Dedifferentiated amniotic fluid mesenchymal stem cell (primary cell): ENCODE results near the gene XRCC1.
A peak's percentile ranks its signal among the peaks of the same experiment; 100 is the strongest.
"Not testable (repeated sequence)": the region's sequence is repeated elsewhere in the genome, so short reads cannot be mapped to it uniquely, and the experiment has no call there.

Experiments used
- DNase-seq: peaks from one replicate; pipeline ENCODE4 v3.0.0-alpha.2; 2016; ENCODE audit errors: extremely low spot score

XRCC1 gene

DNA sequence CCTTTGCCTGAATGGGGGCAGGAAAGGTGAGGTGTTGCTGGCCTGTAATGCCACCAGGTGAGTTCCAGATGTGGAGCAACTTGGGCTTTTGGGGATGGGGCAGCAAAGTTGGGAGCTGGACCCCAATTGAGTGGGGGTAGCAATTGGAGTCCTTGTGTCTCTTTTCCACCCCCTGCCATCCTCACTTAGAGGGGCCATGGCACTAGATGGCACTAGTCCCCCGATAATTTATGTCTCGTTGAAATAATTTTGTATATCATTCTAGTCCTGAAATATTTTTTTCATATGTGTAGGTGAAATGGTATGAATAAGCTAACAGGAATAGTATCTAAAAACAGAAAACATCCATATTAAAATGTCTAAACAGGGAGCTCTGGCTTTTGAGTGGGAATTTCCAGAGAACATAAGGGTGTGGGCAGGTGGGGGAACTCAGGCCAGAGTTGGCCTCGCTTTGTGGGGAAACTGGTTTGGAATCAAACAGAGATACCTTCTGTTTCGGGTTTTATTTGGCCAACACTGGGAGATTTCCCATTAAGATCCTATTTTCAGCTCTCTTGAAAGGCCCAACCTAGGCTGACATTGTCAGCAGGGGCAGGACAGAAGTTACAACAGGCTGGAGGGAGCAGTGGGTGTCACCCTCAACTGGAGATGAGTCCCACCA lies 24.4 kb upstream of the XRCC1 start:
- no peak for DNase-seq

DNA sequence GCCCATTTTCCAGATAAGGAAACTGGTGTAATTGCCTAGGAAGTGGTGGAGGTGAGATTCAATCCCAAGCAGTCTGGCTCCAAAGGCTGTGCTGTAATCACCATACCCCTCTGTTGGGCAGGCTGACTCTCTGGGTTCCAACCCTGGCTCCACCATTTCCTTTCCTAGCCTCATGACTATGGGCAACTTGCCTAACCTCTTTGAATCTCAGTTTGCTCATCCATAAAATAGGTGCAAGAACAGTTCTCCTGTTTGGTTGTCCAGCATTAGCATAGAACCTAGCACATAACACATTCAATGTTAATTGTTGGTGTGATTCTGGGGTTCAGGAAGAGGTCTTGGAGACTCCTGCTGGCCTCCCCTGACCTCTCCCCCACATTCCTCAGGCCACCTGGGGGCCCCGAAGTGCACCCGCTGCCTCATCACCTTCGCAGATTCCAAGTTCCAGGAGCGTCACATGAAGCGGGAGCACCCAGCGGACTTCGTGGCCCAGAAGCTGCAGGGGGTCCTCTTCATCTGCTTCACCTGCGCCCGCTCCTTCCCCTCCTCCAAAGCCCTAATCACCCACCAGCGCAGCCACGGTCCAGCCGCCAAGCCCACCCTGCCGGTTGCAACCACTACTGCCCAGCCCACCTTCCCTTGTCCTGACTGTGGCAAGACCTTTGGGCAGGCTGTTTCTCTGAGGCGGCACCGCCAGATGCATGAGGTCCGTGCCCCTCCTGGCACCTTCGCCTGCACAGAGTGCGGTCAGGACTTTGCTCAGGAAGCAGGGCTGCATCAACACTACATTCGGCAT lies 23.3 kb upstream of the XRCC1 start:
- no peak for DNase-seq

DNA sequence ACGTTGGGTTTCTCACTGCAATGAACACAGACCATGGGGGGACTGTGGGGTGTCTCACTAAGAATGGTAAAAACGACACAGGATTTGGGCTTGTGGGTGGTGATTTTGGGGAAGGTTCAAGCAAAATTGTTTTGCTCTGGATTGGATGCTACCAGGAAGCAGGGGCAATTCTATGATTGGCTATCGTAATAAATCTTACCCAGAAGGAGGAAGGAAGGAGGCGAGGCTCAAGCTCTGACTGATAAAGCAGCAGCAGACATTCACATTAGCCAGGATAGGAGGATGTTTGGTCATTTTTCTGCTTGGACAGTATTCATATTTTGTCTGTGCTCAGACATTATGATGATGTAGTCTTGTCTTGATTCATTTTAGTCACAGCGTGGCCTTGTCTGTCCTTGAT lies 22.5 kb upstream of the XRCC1 start:
- DNase-seq: no peak

DNA sequence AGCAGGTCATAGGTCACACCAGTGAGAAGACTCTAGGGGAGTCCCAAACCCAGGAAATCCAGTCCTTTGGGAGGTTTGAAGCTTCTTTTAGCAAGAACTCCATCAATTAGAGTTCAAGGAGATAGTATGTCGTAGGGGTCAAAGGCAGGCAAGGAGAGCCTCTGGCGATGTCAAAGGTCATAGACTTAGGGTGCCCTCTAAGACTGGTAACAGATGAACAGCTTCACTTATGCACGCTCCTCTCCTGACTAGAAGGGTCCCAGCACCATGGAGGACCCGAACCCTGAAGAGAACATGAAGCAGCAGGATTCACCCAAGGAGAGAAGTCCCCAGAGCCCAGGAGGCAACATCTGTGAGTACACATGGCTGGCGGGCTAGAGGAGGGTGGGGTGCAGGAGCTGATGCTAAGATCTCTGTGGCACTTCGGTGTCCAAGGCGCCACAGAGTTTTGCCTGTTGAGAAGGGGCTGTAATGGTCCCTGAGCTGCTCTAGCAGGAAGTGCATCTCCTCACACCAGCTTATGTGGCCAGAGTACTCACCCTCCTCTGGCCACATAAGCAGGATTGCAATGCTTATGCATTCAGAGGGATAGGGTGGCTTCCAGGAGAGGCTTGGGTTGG lies 21.6 kb upstream of the XRCC1 start:
- no peak for DNase-seq

DNA sequence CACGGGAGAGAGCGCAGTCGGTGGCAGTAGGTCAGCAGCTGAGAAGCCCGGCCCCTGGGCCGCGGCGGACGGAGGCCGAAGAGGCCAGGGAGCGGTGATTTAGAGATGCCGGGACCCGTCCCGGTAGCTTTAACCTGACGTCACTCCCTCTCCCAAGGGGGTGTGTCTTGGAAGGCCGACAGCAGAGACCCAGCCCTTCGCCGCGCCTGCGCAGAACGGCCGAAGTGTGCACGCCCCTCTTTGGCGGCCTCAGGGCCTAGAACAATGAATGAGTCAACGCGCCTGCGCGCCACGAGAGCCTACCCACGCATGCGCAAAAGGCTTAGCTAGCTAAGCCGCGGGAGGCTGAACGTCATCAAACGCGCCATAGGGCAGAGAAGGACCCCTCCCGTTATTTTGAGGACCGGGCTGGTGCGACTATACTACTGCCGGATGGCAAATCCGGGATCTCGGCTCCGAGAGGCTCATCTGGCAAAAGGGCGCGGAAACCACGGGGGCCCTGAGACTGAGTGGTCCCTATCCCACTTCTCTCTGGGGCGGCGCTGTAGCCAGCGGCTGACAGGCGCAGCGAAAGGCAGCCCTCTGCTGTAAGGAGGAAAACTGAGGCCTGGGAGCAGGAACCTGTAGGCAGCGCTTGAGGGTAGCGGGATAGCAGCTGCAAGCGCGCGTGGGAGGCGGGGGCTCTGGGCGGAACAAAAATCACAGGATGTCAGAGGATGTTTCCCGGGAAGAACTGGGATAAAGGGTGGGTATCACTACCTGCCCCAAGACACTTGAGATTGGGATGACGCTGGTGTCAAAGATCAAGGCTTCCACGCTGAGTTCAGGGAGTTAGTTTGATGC lies 20.9 kb upstream of the XRCC1 start, which contains the start of the genes IRGQ and ZNF576:
Gene IRGQ, minus strand, starts transcription at position 136 of the 843 bp plus-strand sequence. CDS start 796 bp downstream, outside the sequence.
Gene ZNF576, plus strand, starts transcription at position 597 of the 843 bp plus-strand sequence. CDS start 514 bp downstream, outside the sequence.
- peak; percentile 99 for DNase-seq

DNA sequence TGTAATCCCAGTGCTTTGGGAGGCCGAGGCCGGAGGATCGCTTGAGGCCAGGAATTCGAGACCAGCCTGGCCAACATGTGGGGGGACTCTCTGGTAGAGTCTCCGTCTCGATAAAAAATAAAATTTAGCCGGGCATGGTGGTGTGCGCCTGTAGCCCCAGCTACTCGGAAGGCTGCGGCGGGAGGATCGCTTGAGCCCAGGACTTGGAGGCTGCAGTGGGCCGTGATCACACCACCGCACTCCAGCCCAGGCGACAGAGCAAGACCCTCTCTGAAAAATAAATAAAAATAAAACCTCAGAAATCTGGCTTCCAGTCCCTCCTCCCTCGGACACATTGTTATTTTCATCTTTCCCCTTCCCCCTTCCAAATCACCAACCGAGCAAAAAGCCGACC lies 20.3 kb upstream of the XRCC1 start:
- DNase-seq: no peak

DNA sequence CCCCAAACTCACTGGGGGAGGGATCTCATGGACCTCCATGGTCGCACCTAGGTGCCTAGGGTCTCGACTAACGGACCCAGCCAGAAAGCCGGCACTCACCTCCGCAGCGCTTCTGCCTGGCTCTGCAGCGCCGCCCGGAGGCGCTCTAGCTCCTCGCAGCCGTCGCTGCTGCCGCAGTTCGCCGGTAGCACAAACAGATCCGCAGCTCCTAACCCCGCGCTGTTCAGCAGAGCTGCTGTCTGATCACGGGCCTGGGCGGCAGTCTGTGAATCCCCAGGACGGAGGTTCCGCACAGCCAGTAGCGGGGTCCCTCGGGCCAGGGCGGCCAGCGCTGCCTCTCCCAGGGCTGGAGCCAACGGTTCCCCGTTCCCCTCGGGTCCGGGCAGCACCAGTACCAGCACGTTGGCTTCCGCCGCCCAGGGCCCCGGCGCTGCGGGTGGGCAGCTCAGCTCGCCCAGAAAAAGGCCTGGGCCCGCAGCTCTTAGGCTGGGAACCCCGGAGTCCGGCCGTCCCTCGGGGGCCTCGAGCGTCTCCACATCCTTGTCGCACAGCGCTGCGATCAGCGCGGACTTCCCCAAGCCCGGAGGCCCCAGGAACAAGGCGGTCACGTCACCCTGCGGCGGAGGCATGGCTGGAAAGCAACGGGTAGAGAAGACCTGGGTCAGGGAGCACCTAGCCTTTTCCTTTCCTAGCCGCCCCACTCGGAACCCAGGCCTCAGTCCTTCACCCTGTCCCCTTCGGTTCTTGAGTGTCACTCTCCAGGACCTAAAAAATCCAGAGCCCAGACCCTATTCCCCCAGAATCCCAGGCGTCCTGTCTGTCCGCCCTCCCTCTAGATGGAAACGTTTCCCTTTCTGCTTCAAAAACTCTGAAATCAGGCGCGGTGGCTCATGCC lies 19.6 kb upstream of the XRCC1 start:
- peak; percentile 38 for DNase-seq

DNA sequence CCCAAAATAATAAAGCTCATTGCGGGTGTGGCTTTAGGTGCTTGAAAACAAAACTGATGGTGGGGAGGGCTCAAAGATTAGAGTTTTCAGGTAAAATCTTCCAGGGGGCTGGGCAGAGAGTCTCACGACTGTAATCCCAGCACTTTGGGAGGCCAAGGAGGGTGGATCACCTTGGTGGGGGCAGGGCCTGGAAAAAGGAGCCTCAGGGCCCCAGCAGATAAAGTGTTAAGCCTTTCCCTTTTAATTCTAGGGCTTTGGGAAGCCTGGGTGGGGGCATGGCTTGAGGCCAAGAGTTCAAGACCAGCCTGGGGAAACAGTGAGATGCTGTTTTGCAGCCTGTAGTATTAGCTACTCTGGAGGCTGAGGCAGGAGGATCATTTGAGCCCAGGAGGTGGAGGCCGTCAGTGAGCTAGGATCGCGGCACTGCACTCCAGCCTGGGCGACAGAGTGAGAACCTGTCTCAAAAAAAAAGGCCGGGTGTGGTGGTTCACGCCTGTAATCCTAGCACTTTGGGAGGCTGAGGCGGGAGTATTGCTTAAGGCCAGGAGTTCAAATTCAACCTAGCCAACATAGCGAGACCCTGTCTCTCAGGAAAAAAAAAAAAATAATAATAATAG lies 18.9 kb upstream of the XRCC1 start:
- no peak for DNase-seq

DNA sequence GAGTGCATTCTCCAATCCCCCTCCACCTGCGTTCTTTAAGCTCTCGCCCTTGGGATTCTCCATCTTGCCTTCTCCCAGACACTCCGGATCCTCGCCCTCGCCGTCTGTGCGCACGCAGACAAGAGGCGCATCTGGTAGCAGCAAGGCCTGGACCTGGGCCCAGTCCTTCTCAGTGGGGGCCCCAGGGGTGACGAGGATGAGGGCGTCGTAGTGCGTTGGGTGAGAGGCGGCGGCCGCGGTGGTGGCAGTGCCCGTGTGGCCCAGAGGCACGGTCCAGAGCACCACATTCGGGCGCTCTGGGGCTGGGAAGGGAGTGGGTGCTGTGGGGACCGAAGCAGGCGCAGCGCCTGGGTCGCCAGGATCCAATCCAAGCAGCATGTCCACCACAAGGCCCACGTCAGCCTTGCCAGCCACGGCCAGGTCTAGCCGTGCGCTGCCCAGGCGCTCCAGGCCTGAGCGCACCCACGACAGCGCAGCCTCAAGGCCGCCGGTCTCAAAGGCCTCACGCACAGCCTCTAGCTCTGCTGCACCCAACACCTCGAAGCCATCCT lies 17.5 kb upstream of the XRCC1 start:
- DNase-seq: no peak

DNA sequence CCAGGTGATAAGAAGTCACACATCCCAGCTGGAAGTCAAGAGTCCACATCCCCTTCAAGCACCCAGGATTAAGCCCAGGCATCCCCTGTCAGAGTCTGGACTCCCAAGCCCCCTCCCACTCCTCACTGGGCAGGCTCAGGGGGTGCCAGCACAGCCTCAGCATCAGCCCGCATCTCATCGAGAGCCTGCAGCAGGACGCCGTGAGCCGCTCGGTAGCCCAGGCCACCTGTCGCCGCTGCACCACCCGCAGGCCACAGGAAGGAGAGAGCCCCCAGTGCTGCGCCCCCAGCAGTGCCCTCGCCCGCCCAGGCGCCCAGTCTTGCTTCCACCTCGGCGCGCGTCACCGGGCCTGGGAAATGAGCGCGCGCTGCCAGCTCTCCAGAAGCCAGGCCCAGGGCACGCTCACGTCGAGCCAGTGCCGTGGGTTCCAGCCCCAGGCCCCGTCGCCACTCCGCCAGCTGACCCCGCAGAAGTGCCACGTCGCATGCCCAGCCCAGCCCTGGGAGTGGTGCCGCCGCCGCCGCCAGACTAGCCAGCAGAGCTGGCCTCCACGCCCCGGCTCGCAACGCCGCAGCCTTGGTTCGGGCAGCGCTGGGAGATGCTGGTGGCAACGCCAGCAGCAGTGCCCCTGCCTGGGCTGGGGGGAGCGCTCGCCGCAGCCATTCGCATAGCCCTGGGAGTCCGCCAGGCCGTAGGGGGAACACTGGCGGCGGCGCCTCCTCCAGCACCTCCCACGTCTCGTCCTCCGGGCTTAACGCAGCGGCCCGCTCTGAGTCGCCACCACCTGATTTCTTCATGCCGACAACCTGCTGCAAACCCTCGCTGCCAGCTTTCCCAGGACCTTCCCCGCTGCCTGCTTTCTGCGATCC lies 16.8 kb upstream of the XRCC1 start:
- no peak for DNase-seq

DNA sequence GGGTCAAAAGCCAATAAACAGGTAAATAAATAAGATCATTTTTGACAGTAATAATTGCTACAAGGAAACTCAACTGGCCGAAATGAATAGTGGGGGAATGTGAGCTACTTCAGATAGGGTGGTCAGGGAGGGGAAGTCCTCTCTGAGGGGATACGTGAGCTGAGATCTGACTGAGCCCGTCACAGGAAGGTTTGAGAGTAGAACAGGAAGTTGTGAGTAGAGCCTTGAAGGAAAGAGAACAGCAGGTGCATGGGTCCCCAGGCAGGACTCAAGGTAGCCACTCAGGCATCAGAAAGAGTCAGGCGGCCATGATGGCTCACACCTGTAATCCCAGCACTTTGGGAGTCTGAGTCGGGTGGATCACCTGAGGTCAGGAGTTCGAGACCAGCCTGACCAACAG lies 14.4 kb upstream of the XRCC1 start:
- DNase-seq: no peak

DNA sequence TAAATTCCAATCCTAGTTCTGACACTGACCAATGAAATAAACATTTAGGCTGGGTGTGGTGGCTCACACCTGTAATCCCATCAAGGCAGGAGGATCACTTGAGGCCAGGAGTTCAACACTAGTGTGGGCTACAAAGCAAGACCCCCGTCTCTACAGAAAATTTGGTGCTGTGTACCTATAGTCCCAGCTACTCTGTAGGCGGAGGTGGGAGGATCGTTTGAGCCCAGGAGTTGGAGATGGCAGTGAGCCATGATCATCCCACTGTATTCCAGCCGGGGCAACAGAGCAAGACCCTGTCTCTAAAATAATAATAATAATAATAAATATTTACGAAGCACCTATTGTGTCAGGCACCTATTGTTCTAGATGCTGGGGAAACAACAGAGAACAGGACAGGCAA lies 13.9 kb upstream of the XRCC1 start:
- no peak for DNase-seq

DNA sequence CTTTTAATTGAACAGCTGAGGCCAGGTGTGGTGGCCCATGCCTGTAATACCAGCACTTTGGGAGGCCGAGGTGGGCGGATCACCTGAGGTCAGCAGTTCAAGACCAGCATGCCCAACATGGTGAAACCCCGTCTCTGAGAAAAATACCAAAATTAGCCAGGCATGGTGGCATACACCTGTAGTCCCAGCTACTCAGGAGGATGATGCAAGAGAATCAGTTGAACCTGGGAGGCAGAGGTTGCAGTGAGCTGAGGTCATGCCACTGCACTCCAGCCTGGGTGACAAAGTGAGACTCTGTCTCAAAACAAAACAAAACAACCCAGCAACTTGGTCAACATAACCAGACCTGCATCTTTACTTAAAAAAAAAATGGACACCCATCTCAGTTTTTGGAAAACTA lies 11.7 kb upstream of the XRCC1 start:
- DNase-seq: not testable (repeated sequence)

DNA sequence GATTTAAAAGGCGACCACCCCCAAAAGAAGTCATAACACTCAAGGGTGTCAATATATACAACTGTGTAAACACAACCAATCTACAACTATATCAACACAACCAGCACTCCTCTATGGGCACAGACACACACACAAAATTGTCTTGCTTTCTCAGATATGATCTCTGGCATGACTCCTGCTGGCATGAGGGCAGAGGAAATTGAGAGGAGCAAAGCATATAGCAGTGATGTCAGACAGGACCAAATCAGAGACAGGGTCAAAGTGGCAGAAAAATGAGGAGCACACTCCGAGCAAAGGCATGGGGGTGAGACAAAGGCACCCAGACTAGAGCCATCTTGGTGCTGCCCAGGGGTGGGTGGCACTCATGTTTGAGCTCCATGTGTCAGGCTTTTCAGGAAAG lies 11.0 kb upstream of the XRCC1 start:
- no peak for DNase-seq

DNA sequence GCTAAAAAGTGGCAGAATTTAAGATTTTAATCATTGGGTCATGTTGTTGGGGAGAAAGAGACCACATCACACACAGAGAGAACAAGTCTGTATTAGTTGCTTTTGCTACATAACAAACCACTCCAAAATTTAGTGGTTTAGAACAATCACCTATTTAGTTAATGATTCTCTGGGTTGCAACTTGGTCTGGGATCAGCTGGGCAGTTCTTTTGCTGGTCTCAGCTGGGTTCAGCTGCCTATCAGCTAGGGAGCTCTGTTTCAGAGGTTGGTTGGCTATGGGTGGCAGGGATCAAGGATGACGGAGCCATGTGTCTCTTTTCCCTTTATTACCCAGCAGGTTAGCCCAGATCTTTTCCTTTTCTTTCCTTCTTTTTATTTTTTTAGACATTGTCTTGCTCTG lies 9.2 kb upstream of the XRCC1 start:
- DNase-seq: no peak

DNA sequence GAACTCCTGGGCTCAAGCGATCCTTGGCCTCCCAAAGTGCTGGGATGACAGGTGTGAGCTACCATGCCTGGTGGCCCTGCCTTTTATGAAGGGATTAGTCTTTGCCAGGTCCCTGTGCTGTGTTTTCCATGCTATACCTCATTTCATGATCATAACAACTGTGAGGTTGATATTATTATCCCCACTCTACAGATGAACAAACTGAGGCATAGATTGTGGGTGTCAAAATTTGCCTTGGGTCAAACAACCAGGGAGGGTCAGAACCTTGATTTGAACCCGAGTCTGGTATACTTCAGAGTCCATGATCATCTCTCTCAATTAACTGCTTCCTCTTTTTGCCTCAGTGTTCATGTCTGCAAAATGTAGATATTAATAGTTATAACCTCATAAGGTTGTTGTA lies 7.2 kb upstream of the XRCC1 start:
- DNase-seq: no peak

DNA sequence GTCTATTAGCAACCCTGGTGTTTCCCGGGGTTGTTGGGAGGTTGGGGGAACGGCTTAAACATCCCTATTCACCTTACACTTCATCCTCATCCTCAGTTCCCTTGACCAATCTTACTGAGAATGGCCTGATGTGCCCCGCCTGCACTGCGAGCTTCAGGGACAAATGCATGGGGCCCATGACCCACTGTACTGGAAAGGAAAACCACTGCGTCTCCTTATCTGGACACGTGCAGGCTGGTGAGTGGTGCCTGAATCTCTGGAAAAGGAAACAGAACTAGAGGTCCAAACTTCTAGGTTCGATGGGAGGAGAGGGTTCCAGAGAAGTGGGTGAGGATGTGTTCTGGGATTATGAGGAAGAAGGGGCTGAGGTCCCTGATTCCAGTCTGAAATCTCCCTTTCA lies 6.1 kb upstream of the XRCC1 start:
- no peak for DNase-seq

DNA sequence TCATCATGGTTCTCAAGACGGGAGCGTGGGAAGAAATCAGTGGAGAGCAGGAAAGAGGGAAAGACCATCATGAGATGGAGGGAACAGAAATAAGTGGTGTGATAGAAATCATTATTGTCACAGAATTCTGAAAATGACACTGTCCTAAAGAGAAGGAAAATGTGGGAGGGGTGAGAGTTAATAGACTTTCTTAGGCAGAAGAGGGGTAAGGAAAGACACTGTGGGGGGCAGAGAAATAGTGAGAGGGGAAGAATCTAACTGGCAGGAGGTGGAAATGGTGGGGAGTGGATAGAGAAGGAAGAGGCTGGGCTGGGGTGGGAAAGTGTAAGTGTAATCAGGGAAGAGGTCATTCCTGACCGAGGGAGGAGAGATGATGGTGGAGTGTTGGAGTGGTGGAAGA lies 3.5 kb upstream of the XRCC1 start:
- DNase-seq: no peak
